Measurements from ENCODE around the gene BCL2L1.
"Not testable (repeated sequence)": the region's sequence is repeated elsewhere in the genome, so short reads cannot be mapped to it uniquely, and the experiment has no call there.

Gene BCL2L1

DNA sequence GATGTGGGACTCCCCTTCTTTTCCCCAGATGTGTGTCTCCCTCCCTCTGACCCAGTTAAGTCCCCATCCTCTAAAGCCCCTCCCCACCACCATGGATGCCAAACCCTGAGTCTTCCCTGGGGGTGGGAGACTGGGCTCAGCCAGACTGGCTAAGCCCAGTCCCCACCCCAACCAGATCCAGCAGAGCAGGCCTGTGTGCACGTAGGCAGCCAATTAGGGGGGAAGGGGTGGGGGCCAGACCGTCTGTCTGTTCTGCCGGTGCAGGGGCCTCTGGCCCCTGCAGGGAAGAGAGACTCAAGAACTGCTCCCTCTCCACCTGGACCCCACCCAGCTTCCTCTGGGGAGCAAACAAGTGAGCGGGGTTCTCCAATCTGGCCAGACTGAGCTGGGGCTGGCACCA lies 84.4 kb downstream of the BCL2L1 start:
- Histone ChIP-seq H3K36me3 (ENCODE audit: insufficient read depth, low read length) (no peaks in the 10 kb centered on the region), H2AFZ (ENCODE audit: low read length, unreplicated experiment) (no peak overlapping the region), H3K27ac (ENCODE audit: low read depth, low read length) (no peak overlapping the region), H3K27me3 (ENCODE audit: insufficient read depth, low read length) (no peaks in the 10 kb centered on the region; the same call in 1 of the 2 replicates), H3K4me1 (ENCODE audit: control insufficient read depth, insufficient read depth, low read length, unreplicated experiment) (no peaks in the 10 kb centered on the region), H3K4me3 (ENCODE audit: low read depth, low read length) (no peak overlapping the region), H3K79me2 (ENCODE audit: control insufficient read depth, insufficient read depth, low read length, unreplicated experiment) (no peaks in the 10 kb centered on the region)

DNA sequence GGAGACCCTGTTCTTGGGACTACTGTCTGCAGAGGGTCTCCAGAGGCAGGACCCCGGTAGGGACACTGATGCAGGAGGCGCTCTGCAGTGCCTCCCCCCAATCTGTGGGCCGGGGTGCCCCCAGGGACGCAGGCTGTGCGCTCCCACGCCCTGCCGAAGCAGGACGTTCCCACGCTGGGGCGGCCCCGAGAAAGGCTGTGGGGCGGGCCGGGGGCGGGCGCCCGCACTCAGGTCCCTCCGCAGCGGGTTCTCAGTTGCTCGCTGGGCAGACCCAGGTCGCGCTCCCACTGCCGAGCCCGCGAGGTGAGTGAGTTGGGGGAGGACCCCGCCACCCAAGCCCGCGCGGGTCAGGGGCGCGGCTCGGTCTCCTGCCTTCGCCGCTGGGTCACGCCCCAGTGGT lies 85.0 kb downstream of the BCL2L1 start, which contains the start of gene COX4I2:
TSS of gene COX4I2 (plus strand) at position 253 of the 400 bp plus-strand sequence. CDS start 1,106 bp downstream, outside the sequence.
- no peaks in the 10 kb centered on the region for H3K79me2 ChIP-seq (ENCODE audit: control insufficient read depth, insufficient read depth, low read length, unreplicated experiment)
- H3K27ac ChIP-seq (ENCODE audit: low read depth, low read length), result no peak within 1 kb of the TSS
- H2AFZ ChIP-seq (ENCODE audit: low read length, unreplicated experiment), result no peak within 1 kb of the TSS
- no peak within 1 kb of the TSS for H3K4me3 ChIP-seq (ENCODE audit: low read depth, low read length)
- H3K4me1 ChIP-seq (ENCODE audit: control insufficient read depth, insufficient read depth, low read length, unreplicated experiment), result no peaks in the 10 kb centered on the region
- no peaks in the 10 kb centered on the region; the same call in 1 of the 2 replicates for H3K27me3 ChIP-seq (ENCODE audit: insufficient read depth, low read length)
- no peaks in the 10 kb centered on the region for H3K36me3 ChIP-seq (ENCODE audit: insufficient read depth, low read length)

DNA sequence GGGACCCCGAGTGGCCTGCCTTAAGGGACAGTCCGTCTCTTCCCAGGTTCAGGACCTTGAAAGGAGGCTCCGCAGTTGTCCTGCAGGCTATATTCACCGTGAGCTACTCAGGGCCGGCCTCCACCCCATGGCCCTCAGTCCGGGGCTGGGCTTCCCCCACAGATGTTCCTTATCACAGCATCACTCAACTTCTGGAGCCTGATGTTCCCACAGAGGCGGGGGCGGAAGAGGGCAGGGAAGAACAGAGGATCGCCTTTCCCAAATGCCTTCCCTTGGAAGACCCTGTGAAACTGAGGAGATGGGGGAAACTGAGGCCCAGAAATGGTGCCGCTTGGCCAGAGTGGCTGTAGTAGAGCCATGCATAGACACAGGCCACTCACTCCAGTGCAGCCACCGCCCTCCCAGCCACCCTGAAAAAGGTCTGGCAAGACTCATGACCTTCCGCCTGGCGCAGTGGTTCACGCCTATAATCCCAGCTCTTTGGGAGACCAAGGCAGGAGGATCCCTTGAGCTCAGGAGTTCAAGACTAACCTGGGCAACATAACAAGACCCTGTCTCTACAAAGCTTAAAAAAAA lies 89.2 kb downstream of the BCL2L1 start:
- no peak overlapping the region for H3K27ac ChIP-seq (ENCODE audit: low read depth, low read length)
- no peak overlapping the region for H2AFZ ChIP-seq (ENCODE audit: low read length, unreplicated experiment)
- H3K79me2 ChIP-seq (ENCODE audit: control insufficient read depth, insufficient read depth, low read length, unreplicated experiment), result no peaks in the 10 kb centered on the region
- no peaks in the 10 kb centered on the region for H3K36me3 ChIP-seq (ENCODE audit: insufficient read depth, low read length)
- no peaks in the 10 kb centered on the region for H3K4me1 ChIP-seq (ENCODE audit: control insufficient read depth, insufficient read depth, low read length, unreplicated experiment)
- no peaks in the 10 kb centered on the region; the same call in 1 of the 2 replicates for H3K27me3 ChIP-seq (ENCODE audit: insufficient read depth, low read length)
- no peak overlapping the region for H3K4me3 ChIP-seq (ENCODE audit: low read depth, low read length)

DNA sequence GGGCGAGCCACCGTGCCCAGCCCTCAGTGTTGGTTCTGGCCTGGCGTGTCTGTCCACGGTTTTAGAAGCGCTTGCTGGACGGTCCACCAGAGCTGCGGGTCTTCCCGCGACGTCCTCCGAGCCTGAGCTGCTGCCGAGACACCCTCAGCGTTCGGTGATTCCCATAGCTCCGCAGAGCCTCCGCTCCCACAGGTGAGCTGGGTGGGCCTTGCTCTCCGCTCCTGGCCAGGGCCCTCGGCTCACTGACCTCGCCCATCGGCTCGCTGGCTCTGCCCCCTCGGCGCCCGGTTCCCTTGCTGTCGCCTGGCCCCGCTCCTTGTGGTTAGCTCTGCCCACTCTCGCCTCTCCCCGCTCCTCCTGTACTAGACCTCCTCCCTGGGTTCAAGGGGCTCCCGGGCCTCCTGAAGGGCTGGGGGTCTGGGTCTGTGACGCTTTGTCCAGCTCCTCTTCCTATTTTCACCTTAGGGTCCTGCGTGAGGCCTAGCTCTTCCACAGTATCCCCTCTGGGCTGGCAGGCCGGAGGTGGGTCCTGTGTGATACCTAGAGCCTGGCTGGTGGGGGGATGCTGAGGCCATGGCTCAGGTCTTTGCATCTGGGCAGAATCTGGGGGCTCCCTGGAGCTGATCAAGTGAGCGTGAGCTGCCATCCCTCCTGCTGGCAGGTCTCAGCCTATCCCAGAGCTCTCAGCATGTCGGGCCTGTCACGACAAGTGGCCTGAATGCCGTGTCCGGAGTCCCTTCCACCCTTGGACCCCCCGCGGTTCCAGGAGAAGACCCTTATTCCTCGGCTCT lies 89.9 kb downstream of the BCL2L1 start:
- no peak overlapping the region for H3K4me3 ChIP-seq (ENCODE audit: low read depth, low read length)
- no peaks in the 10 kb centered on the region for H3K36me3 ChIP-seq (ENCODE audit: insufficient read depth, low read length)

DNA sequence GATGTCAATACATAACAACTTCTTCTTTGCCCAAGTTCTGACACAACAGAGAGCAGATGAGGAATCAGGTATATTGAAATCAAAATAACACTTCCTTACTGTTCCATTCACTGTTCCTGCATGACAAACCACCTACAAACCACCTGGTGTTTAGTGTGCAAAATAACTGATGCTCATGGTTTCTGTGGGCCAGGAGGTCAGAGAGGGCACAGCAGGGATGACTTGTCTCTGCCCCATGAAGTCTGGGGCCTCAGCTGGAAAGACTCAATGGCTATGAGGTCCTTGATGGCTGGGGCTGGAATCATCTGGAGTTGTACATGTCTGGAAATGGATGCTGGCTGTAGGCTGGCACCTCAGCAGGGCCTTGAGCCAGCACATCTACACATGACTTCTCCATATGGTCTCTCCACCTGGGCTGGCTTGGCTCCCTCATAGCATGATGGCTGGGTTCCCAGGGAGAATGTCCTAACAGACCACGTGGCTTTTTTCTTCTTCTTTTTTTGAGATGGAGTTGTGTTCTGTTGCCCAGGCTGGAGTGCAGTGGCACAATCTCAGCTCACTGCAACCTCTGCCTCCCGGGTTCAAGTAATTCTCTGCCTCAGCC lies 92.4 kb downstream of the BCL2L1 start:
- Histone ChIP-seq H3K79me2 (ENCODE audit: control insufficient read depth, insufficient read depth, low read length, unreplicated experiment) (no peaks in the 10 kb centered on the region), H3K27ac (ENCODE audit: low read depth, low read length) (no peak overlapping the region), H3K27me3 (ENCODE audit: insufficient read depth, low read length) (no peaks in the 10 kb centered on the region), H3K4me3 (ENCODE audit: low read depth, low read length) (no peak overlapping the region), H3K36me3 (ENCODE audit: insufficient read depth, low read length) (no peaks in the 10 kb centered on the region), H3K4me1 (ENCODE audit: control insufficient read depth, insufficient read depth, low read length, unreplicated experiment) (no peaks in the 10 kb centered on the region), H2AFZ (ENCODE audit: low read length, unreplicated experiment) (no peak overlapping the region)

More for the DNA sequence above, 89.9 kb downstream of the BCL2L1 start:
- no peak overlapping the region for H3K27ac ChIP-seq (ENCODE audit: low read depth, low read length)
- no peak overlapping the region for H2AFZ ChIP-seq (ENCODE audit: low read length, unreplicated experiment)
- H3K4me1 ChIP-seq (ENCODE audit: control insufficient read depth, insufficient read depth, low read length, unreplicated experiment), result no peaks in the 10 kb centered on the region
- H3K27me3 ChIP-seq (ENCODE audit: insufficient read depth, low read length), result no peaks in the 10 kb centered on the region
- no peaks in the 10 kb centered on the region for H3K79me2 ChIP-seq (ENCODE audit: control insufficient read depth, insufficient read depth, low read length, unreplicated experiment)

DNA sequence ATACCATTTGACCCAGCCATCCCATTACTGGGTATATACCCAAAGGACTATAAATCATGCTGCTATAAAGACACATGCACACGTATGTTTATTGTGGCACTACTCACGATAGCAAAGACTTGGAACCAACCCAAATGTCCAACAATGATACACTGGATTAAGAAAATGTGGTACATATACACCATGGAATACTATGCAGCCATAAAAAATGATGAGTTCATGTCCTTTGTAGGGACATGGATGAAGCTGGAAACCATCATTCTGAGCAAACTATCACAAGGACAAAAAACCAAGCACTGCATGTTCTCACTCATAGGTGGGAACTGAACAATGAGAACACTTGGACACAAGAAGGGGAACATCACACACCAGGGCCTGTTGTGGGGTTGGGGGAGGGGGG lies 94.6 kb downstream of the BCL2L1 start:
- H3K36me3 ChIP-seq (ENCODE audit: insufficient read depth, low read length); H3K27ac ChIP-seq (ENCODE audit: low read depth, low read length); H3K4me3 ChIP-seq (ENCODE audit: low read depth, low read length); H3K79me2 ChIP-seq (ENCODE audit: control insufficient read depth, insufficient read depth, low read length, unreplicated experiment); H2AFZ ChIP-seq (ENCODE audit: low read length, unreplicated experiment); H3K27me3 ChIP-seq (ENCODE audit: insufficient read depth, low read length); H3K4me1 ChIP-seq (ENCODE audit: control insufficient read depth, insufficient read depth, low read length, unreplicated experiment): not testable (repeated sequence)

DNA sequence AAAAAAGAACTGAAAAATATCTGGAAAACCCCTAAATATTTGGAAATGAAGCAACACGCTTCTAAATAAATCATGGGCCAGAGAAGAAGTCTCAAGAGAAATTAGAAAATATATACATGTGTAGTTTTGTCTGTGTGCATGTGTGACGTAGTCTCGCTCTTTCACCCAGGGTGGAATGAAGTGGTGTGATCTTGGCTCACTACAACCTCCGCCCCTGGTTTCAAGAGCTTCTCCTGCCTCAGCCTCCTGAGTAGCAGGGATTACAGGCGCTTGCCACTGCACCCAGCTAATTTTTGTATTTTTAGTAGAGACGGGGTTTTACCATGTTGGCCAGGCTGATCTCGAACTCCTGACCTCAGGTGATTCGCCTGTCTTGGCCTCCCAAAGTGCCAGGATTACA lies 96.1 kb downstream of the BCL2L1 start:
- H3K36me3 ChIP-seq (ENCODE audit: insufficient read depth, low read length); H3K79me2 ChIP-seq (ENCODE audit: control insufficient read depth, insufficient read depth, low read length, unreplicated experiment); H3K4me3 ChIP-seq (ENCODE audit: low read depth, low read length); H3K27ac ChIP-seq (ENCODE audit: low read depth, low read length); H2AFZ ChIP-seq (ENCODE audit: low read length, unreplicated experiment); H3K27me3 ChIP-seq (ENCODE audit: insufficient read depth, low read length); H3K4me1 ChIP-seq (ENCODE audit: control insufficient read depth, insufficient read depth, low read length, unreplicated experiment): not testable (repeated sequence)

DNA sequence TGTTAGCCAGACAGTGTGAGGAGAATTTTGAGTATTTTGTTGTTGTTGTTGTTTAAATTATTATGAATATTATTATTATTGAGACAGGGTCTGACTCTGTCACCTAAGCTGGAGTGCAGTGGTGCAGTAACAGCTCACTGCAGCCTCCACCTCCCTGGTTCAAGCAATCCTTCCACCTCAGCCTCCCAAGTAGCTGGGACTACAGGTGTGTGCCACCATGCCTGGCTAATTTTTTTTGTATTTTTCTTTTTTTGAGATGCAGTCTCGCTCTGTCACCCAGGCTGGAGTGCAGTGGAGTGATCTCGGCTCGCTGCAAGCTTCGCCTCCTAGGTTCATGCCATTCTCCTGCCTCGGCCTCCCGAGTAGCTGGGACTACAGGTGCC lies 99.6 kb downstream of the BCL2L1 start:
- not testable (repeated sequence) for H3K79me2 ChIP-seq (ENCODE audit: control insufficient read depth, insufficient read depth, low read length, unreplicated experiment); H3K4me1 ChIP-seq (ENCODE audit: control insufficient read depth, insufficient read depth, low read length, unreplicated experiment); H3K27me3 ChIP-seq (ENCODE audit: insufficient read depth, low read length); H2AFZ ChIP-seq (ENCODE audit: low read length, unreplicated experiment); H3K4me3 ChIP-seq (ENCODE audit: low read depth, low read length); H3K27ac ChIP-seq (ENCODE audit: low read depth, low read length); H3K36me3 ChIP-seq (ENCODE audit: insufficient read depth, low read length)

DNA sequence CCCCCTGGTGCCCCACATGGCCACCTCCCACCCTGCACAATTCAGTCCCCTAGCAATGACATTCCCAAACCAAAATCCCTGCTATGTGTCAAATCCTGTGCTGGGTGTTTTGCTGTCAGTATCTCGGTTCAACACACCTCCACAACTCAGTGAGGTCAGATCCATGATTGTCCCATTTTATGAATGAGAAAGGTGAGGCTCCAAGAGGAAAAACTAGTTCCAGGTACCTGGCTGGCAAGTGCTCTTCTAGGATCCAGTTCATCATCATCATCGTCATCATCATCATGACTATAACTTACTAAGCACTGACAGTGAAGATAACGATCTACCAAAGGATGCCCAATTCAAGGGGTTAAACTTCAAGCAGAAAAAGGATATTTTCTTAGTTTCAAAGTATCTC lies 102.4 kb downstream of the BCL2L1 start:
- Histone ChIP-seq H3K4me3 (ENCODE audit: low read depth, low read length) (no peak overlapping the region), H3K27me3 (ENCODE audit: insufficient read depth, low read length) (no peaks in the 10 kb centered on the region), H2AFZ (ENCODE audit: low read length, unreplicated experiment) (no peak overlapping the region), H3K4me1 (ENCODE audit: control insufficient read depth, insufficient read depth, low read length, unreplicated experiment) (no peaks in the 10 kb centered on the region), H3K27ac (ENCODE audit: low read depth, low read length) (no peak overlapping the region), H3K36me3 (ENCODE audit: insufficient read depth, low read length) (no peaks in the 10 kb centered on the region), H3K79me2 (ENCODE audit: control insufficient read depth, insufficient read depth, low read length, unreplicated experiment) (no peaks in the 10 kb centered on the region)

DNA sequence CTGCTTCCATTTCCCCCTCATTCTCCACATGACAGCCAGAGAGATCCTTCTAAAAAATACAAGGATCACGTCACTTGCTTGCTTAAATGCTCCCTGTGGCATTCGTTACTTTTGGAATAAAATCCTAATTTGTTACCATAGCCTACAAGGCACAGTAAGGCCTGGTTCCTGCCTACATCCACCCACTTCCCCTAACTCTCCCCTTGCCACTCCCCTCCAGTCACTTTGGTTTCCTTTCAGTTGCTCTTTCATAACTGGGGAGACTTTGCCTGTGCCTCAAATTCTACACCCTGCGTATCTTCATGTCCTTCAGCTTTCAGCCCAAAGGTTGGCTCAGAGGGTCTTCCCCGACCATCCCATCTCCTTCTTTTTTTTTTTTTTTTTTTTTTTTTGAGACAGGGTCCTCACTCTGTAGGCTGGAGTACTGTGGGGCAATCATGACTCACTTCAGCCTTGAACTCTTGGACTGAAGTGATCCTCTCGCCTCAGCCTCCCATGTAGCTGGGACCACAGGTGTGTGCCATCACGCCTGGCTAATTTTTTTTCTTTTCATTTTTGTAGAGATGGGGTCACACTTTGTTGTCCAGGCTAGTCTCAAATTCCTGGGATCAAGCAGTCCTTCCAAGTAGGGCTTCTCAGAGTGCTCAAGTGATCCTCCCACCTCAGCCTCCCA lies 105.1 kb downstream of the BCL2L1 start:
- Histone ChIP-seq H3K27ac (ENCODE audit: low read depth, low read length) (no peak overlapping the region), H3K27me3 (ENCODE audit: insufficient read depth, low read length) (no peaks in the 10 kb centered on the region), H2AFZ (ENCODE audit: low read length, unreplicated experiment) (no peak overlapping the region), H3K4me1 (ENCODE audit: control insufficient read depth, insufficient read depth, low read length, unreplicated experiment) (no peaks in the 10 kb centered on the region), H3K79me2 (ENCODE audit: control insufficient read depth, insufficient read depth, low read length, unreplicated experiment) (no peaks in the 10 kb centered on the region), H3K36me3 (ENCODE audit: insufficient read depth, low read length) (no peaks in the 10 kb centered on the region), H3K4me3 (ENCODE audit: low read depth, low read length) (no peak overlapping the region)
